GM12878 (cell line): ENCODE results near the gene CD3G. TPM values are rescaled to one million over a fixed set of nuclear protein-coding genes. Genes with fewer than 3 reads are reported as not detected.

ENCODE experiments used
- ATAC-seq: fragments of 200-7000 bp; cut with Tn5 transposase; 3 replicates; pipeline ENCODE4 v1.9.1; 2020; ENCODE audit warnings: mild to moderate bottlenecking, moderate library complexity
- BruUV-seq: library from RNA; stranded (reverse); fragments of 400-500 nt; replicated peaks from 2 replicates; lab custom pipeline; 2021; lab: Mats Ljungman, UMichigan
- CTCF ChIA-PET: fragments of 300-600 bp; sonication (Branson Sonifier 250); formaldehyde crosslinking; extraction: SDS; loops from one replicate; lab custom pipeline; 2021; ENCODE audit warnings: inconsistent platforms; lab: Yijun Ruan, JAX
- POLR2A ChIA-PET: fragments of 350-600 bp; formaldehyde crosslinking; extraction: SDS; loops from one replicate; lab custom pipeline; 2021; ENCODE audit warnings: inconsistent platforms; lab: Charles Lee
- RAD21 ChIA-PET: fragments of 300-600 bp; sonication (Branson Sonifier 250); formaldehyde crosslinking; loops from one replicate; lab custom pipeline; 2023; ENCODE audit warnings: antibody characterized with exemption; ENCODE audit not compliant: unreplicated experiment; lab: Charles Lee
- SMC1A ChIA-PET: fragments of 300-600 bp; sonication (Branson Sonifier 250); formaldehyde crosslinking; loops from one replicate; lab custom pipeline; 2023; ENCODE audit not compliant: unreplicated experiment, uncharacterized antibody; lab: Charles Lee
- DNase-seq: peaks from one replicate; pipeline ENCODE4 v3.0.0-alpha.2; 2011; ENCODE audit warnings: low read depth, low spot score
- FAIRE-seq: peaks from 3 replicates; lab custom pipeline; 2011; peaks lifted over from hg19 to GRCh38; lab: Jason Lieb, UNC
- H2AFZ ChIP-seq: 2 replicates; pipeline ENCODE4 v1.6.0; 2011; ENCODE audit warnings: low read depth, low read length, control low read depth; ENCODE audit not compliant: control insufficient read depth
- H3K27ac ChIP-seq: 2 replicates; pipeline ENCODE4 v1.5.1; 2011; ENCODE audit warnings: control low read depth; ENCODE audit not compliant: control insufficient read depth, insufficient read depth
- H3K27me3 ChIP-seq, 2 experiments: replicated peaks in 1 of 2; 2 replicates each; pipeline versions ENCODE4 v1.6.0 to v1.6.1; 2011; ENCODE audit warnings: low read length in 1 of 2; ENCODE audit not compliant: control insufficient read depth in 2 of 2, insufficient read depth in 2 of 2
- H3K36me3 ChIP-seq, 2 experiments: 2 replicates each; pipeline ENCODE4 v1.5.1; 2011; ENCODE audit warnings: low read length in 1 of 2; ENCODE audit not compliant: control insufficient read depth in 2 of 2, insufficient read depth in 2 of 2
- H3K4me1 ChIP-seq: 2 replicates; pipeline ENCODE4 v1.6.1; 2011; ENCODE audit warnings: mild to moderate bottlenecking, low read length, moderate library complexity, mixed read lengths; ENCODE audit not compliant: control insufficient read depth, insufficient read depth
- H3K4me2 ChIP-seq: 2 replicates; pipeline ENCODE4 v1.6.0; 2011; ENCODE audit warnings: control low read depth; ENCODE audit not compliant: control insufficient read depth, insufficient read depth
- H3K4me3 ChIP-seq: fragments of 200-600 bp; sonication (generic); 2 replicates; pipeline ENCODE4 v1.5.1; 2016
- H3K79me2 ChIP-seq: 2 replicates; pipeline ENCODE4 v1.6.0; 2011; ENCODE audit warnings: low read length; ENCODE audit not compliant: control insufficient read depth, insufficient read depth
- H3K9ac ChIP-seq: 2 replicates; pipeline ENCODE4 v1.8.0; 2011; ENCODE audit warnings: low read length, control low read depth, mixed read lengths; ENCODE audit not compliant: control insufficient read depth, insufficient read depth
- H3K9me3 ChIP-seq: replicated peaks from 3 replicates; pipeline ENCODE4 v1.5.1; 2011; ENCODE audit warnings: mild to moderate bottlenecking, low read length; ENCODE audit not compliant: control insufficient read depth, insufficient read depth
- H4K20me1 ChIP-seq: 2 replicates; pipeline ENCODE4 v1.6.0; 2011; ENCODE audit not compliant: control insufficient read depth, insufficient read depth
- ATF7 ChIP-seq: fragments of 450-650 bp; IDR thresholded peaks from 2 replicates; pipeline ENCODE4 v1.6.1; 2016; ENCODE audit warnings: low read depth, mild to moderate bottlenecking
- BRCA1 ChIP-seq: IDR thresholded peaks from 2 replicates; pipeline ENCODE4 v1.6.1; 2011; ENCODE audit warnings: low read depth, low read length, improper control_type of control experiment
- DPF2 ChIP-seq: fragments of 450-650 bp; IDR thresholded peaks from 2 replicates; pipeline ENCODE4 v1.6.1; 2017; ENCODE audit warnings: mild to moderate bottlenecking
- ETV6 ChIP-seq, 2 experiments: fragments of 450-650 bp in 1 of 2; IDR thresholded peaks in 1 of 2; conservative IDR thresholded peaks in 1 of 2; 2 replicates each; pipeline ENCODE4 v1.6.1; 2014; ENCODE audit warnings: antibody characterized with exemption in 1 of 2, borderline replicate concordance in 1 of 2, low read depth in 1 of 2, mild to moderate bottlenecking in 1 of 2, moderate library complexity in 1 of 2
- JUND ChIP-seq: IDR thresholded peaks from 2 replicates; pipeline ENCODE4 v1.6.1; 2012; ENCODE audit warnings: low read depth, mild to moderate bottlenecking, low read length, improper control_type of control experiment, moderate library complexity
- LARP7 ChIP-seq: fragments of 450-650 bp; IDR thresholded peaks from 2 replicates; pipeline ENCODE4 v1.6.1; 2017; ENCODE audit warnings: mild to moderate bottlenecking
- MTA2 ChIP-seq: fragments of 450-650 bp; IDR thresholded peaks from 2 replicates; pipeline ENCODE4 v1.6.1; 2016; ENCODE audit warnings: low read depth, mild to moderate bottlenecking, moderate library complexity
- SMARCA5 ChIP-seq: fragments of 450-650 bp; IDR thresholded peaks from 2 replicates; pipeline ENCODE4 v1.6.1; 2017; ENCODE audit warnings: mild to moderate bottlenecking
- TCF7 ChIP-seq: IDR thresholded peaks from 2 replicates; pipeline ENCODE4 v1.6.1; 2014; ENCODE audit warnings: antibody characterized with exemption, borderline replicate concordance
- ZSCAN29 ChIP-seq: fragments of 450-650 bp; IDR thresholded peaks from 2 replicates; pipeline ENCODE4 v1.6.1; 2017; ENCODE audit warnings: mild to moderate bottlenecking, moderate library complexity
- WGBS: methylation state at CpG from one replicate; pipeline ENCODE4 v1.1.6; 2016; ENCODE audit warnings: low lambda C conversion rate; ENCODE audit not compliant: insufficient replicate concordance, insufficient coverage; ENCODE audit errors: missing lambda C conversion rate; 5-methylcytosine and 5-hydroxymethylcytosine counted together
- in situ Hi-C: fragments of 300-500 bp; cut with MboI; formaldehyde crosslinking; loops from 9 replicates; pipeline ENCODE4 v1.14.3; 2018; ENCODE audit warnings: mixed read lengths
- intact Hi-C: fragments of 100-400 bp; cut with micrococcal nuclease; formaldehyde crosslinking; loops from one replicate; pipeline ENCODE4 v1.14.2; 2022; ENCODE audit not compliant: unreplicated experiment
- polyA plus RNA-seq, 11 experiments: library from polyadenylated mRNA; depleted of rRNA in 4 of 11; unstranded in 6 of 11; stranded (reverse) in 5 of 11; fragments of >200 nt; fragmentation: Nextera tagmentation in 4 of 11; fragmentation: Illumina TruSeq in 1 of 11; extraction: Ambion mirVana in 4 of 11; extraction: Trizol in 1 of 11; gene quantifications; 1 replicate in 1 of 11; 2 replicates in 10 of 11; pipeline versions ENCODE4 v1.2.1 to v1.2.3, GENCODE V29; 2011 to 2016; ENCODE audit warnings: inconsistent platforms in 2 of 11, missing spikeins in 2 of 11, low read depth in 1 of 11
- total RNA-seq, 4 experiments: library from RNA; depleted of rRNA in 3 of 4; stranded (reverse); fragments of >200 nt in 3 of 4; fragmentation: Illumina TruSeq in 1 of 4; extraction: Trizol in 1 of 4; gene quantifications; 2 replicates each; pipeline versions ENCODE4 v1.2.1 to v1.2.3, GENCODE V29; 2013 to 2021
- TF ChIP-seq, protein P1 (sequence below): fragments of 450-650 bp; IDR thresholded peaks from 2 replicates; pipeline ENCODE4 v1.6.1; 2017; ENCODE audit warnings: low read depth, mild to moderate bottlenecking, moderate library complexity
- TF ChIP-seq, protein P2 (sequence below): fragments of 450-650 bp; IDR thresholded peaks from 2 replicates; pipeline ENCODE4 v1.6.1; 2017; ENCODE audit warnings: mild to moderate bottlenecking, low read depth, inconsistent platforms; ENCODE audit not compliant: poor library complexity, severe bottlenecking

CD3G gene
- total and polyA plus RNA-seq, 10 of the 15 experiments (the other 5 are each of a cell fraction or from before 2014, with no cell fraction given), result 0.10 to 0.16 (median 0.13) TPM; not detected in 7

DNA sequence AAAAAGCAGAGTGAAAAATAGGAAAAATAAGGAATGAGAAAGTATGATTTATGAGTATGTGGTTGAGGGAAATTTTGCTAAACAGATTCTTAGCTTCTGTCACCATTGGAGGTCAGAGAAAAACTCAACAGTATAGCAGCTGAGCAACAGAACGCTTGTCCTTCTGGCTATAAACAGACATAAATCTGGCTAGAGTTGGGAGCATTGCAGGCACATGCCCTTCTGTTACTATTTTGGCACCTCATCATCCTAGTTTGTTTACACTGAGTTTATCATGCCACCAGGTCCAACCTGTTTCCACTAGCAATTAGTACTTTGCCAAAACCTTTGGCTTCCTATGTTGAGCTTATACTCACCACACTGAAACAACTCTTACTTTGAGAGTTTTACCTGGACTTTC is 22.1 kb downstream of the CD3G start:
- DNase-seq (no peak), ATAC-seq (no peak), FAIRE-seq (no peak)
- BruUV-seq, result no TSS peak
- ChIA-PET SMC1A (interaction anchor here (0.7 to 1.2 kb wide), 5 partner anchors 14 to 168 kb away, joined by 3 to 4 read pairs (median 3); no protein-coding TSS in a partner anchor), CTCF (interaction anchor here (0.8 kb wide), 1 partner anchor 168 kb away, joined by 3 read pairs; no protein-coding TSS in a partner anchor), POLR2A (interaction anchor here (0.6 kb wide), 2 partner anchors 64 to 235 kb away, joined by 3 to 5 read pairs; no protein-coding TSS in a partner anchor), RAD21 (no interaction called here)
- in situ Hi-C loops (no loop called here), intact Hi-C loops (no loop called here)
- H3K9me3 ChIP-seq, result no peaks in the 10 kb centered on the region
- no peaks in the 10 kb centered on the region for H3K4me1 ChIP-seq
- H2AFZ ChIP-seq, result no peak overlapping the region
- peaks cover 11% of the 10 kb centered on the region for H3K79me2 ChIP-seq
- no peak overlapping the region for H3K27ac ChIP-seq
- H3K4me2 ChIP-seq, result no peak overlapping the region
- TF ChIP-seq ETV6 (conservative IDR thresholded peaks at IDR 0.05 in 1 of 2, IDR thresholded peaks at IDR 0.05 in 1 of 2; ENCODE audit: borderline replicate concordance in 1 of 2, low read depth in 1 of 2) (no peak), BRCA1 (no peak), MTA2 (no peak), LARP7 (no peak), DPF2 (no peak), ZSCAN29 (no peak), ATF7 (no peak), SMARCA5 (no peak), JUND (no peak)
- no peaks in the 10 kb centered on the region for H3K27me3 ChIP-seq
- 100% methylated on average over 1 of the region's 1 CpG for WGBS
- no peaks in the 10 kb centered on the region for H4K20me1 ChIP-seq
- H3K9ac ChIP-seq, result no peak overlapping the region
- peaks cover 7 to 20% of the 10 kb centered on the region in 2 experiments for H3K36me3 ChIP-seq
- H3K4me3 ChIP-seq, result no peak overlapping the region

DNA sequence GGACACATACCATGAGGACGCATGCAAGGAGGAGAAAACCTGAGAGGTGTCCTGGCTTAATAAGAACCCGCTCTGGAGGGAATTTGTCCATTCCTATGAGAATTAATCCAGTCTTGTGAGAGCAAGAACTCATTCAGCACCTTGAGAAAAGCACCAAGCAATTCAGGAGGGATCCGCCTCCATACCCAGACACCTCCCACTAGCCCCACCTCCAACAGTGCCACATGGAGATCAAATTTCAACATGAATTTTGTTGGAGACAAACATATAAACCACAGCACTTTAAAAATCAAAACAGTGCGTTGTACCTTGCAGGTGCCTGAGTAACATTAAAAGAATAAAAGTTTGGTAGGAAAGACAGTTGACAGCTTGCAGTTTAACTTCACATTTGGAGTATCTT is 26.6 kb downstream of the CD3G start:
- ChIA-PET RAD21 (no interaction called here), CTCF (no interaction called here), POLR2A (no interaction called here), SMC1A (no interaction called here)
- no TSS peak for BruUV-seq
- Histone ChIP-seq H3K4me1 (no peaks in the 10 kb centered on the region), H4K20me1 (no peaks in the 10 kb centered on the region), H3K27me3 (no peaks in the 10 kb centered on the region), H3K79me2 (no peaks in the 10 kb centered on the region; the same call in 1 of the 2 replicates), H3K4me2 (no peak overlapping the region), H3K27ac (no peak overlapping the region), H3K4me3 (no peak overlapping the region), H2AFZ (no peak overlapping the region), H3K9me3 (no peaks in the 10 kb centered on the region), H3K36me3 (peaks cover 14 to 31% of the 10 kb centered on the region in 2 experiments), H3K9ac (no peak overlapping the region)
- ATAC-seq (no peak), FAIRE-seq (no peak), DNase-seq (no peak)
- in situ Hi-C loops, result no loop called here
- intact Hi-C loops, result no loop called here
- 100% methylated on average over 4 of the region's 4 CpGs for WGBS
- TF ChIP-seq, protein P1, sequence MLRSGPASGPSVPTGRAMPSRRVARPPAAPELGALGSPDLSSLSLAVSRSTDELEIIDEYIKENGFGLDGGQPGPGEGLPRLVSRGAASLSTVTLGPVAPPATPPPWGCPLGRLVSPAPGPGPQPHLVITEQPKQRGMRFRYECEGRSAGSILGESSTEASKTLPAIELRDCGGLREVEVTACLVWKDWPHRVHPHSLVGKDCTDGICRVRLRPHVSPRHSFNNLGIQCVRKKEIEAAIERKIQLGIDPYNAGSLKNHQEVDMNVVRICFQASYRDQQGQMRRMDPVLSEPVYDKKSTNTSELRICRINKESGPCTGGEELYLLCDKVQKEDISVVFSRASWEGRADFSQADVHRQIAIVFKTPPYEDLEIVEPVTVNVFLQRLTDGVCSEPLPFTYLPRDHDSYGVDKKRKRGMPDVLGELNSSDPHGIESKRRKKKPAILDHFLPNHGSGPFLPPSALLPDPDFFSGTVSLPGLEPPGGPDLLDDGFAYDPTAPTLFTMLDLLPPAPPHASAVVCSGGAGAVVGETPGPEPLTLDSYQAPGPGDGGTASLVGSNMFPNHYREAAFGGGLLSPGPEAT, result no peak
- TF ChIP-seq, protein P2, sequence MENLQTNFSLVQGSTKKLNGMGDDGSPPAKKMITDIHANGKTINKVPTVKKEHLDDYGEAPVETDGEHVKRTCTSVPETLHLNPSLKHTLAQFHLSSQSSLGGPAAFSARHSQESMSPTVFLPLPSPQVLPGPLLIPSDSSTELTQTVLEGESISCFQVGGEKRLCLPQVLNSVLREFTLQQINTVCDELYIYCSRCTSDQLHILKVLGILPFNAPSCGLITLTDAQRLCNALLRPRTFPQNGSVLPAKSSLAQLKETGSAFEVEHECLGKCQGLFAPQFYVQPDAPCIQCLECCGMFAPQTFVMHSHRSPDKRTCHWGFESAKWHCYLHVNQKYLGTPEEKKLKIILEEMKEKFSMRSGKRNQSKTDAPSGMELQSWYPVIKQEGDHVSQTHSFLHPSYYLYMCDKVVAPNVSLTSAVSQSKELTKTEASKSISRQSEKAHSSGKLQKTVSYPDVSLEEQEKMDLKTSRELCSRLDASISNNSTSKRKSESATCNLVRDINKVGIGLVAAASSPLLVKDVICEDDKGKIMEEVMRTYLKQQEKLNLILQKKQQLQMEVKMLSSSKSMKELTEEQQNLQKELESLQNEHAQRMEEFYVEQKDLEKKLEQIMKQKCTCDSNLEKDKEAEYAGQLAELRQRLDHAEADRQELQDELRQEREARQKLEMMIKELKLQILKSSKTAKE, result no peak
- no peak for TF ChIP-seq TCF7
